Cortex of kidney (tissue), 1 donor: Measurements from ENCODE around the gene CASP10.

Source experiments
- DNase-seq: peaks from one replicate; lab custom pipeline; 2025; lab: John Stamatoyannopoulos, UW

Gene CASP10

DNA sequence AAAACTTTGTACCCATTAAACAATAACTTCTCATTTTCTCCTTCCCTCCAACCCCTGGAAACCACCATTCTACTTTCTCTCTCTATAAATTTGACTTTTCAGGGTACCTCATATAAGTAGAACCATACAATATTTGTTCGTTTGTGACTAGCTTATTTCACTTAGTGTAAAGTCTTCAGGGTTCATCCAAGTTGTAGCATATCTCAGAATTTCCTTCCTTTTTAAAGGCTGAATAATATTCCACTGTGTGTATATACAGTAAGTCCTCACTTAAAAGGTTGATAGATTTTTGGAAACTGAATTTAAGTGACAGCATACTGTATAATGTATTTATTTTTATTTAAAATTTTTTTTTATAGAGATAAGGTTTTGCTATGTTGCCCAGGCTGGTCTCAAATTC lies 13.9 kb downstream of the CASP10 start:
- no peak for DNase-seq

DNA sequence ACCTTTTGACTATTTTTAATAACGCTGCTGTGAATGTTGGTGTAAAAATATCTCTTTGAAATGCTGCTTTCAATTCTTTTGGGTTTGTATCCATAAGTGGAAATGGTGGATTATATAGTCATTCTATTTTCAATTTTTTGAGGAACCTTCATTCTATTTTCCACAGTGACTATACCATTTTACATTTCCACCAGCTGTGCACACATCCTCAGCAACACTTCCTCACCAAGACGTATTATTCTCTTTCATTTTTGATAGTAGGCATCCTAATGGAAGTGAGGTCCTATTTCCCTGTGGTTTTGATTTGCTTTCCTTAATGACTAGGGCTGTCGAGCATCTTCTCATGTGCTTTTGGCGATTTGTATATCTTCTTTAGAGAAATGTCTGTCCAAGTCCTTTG lies 14.8 kb downstream of the CASP10 start:
- no peak for DNase-seq

DNA sequence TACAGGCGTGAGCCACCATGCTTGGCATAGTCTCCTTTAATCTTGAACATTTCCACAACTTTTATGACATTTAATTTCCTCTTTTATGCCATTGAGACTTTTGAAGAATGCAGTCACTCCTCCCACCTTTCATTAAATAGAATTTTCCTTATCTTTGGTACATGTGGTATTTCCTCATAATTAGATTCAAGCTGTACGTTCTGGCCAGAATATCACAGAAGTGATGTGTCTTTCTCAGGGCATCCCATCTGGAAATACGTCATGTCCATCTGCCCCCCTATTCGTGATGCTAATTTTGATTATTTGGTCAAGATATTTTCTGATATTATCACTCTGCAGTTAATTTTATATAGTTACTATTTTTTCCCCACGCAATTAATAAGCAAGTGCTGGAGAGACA lies 16.9 kb downstream of the CASP10 start:
- DNase-seq: no peak

DNA sequence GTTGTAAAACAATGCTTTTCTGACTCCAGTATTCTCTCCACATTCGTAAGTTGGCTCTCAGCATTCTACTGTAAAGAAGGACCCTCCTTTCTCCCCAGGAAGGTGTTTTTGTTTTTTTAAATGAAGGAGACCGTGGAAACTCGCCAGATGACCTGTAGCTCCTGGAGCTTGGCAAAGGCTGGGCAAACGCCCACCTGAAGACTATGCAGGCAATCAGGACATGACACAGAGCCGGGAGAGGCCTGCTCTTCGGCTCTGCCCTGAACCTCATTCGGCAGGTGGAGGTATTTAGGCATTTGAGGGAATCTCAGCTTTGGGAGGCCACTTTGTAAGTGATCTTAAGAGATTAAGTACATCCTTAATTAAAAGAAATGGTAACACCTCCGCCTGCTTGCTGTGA lies 17.4 kb downstream of the CASP10 start:
- no peak for DNase-seq

DNA sequence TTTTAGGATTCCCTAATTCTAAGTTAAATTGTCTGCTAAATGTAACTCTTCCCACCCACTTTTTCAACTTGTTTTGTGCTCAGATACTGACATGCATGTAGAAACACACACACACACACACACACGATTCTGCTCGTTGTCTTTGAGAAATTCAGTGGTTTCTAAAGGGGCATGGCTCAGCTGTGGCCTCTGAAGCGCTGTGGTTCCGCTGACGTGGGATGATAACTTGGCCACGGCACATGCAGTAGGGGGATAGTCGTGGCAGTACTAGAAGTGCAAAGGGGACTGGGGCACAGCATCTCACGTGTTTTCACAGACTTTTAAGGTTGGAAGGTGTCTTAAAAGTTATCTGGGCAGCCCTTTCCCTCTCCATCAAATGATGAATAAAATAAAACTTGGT lies 18.4 kb downstream of the CASP10 start:
- no peak for DNase-seq

DNA sequence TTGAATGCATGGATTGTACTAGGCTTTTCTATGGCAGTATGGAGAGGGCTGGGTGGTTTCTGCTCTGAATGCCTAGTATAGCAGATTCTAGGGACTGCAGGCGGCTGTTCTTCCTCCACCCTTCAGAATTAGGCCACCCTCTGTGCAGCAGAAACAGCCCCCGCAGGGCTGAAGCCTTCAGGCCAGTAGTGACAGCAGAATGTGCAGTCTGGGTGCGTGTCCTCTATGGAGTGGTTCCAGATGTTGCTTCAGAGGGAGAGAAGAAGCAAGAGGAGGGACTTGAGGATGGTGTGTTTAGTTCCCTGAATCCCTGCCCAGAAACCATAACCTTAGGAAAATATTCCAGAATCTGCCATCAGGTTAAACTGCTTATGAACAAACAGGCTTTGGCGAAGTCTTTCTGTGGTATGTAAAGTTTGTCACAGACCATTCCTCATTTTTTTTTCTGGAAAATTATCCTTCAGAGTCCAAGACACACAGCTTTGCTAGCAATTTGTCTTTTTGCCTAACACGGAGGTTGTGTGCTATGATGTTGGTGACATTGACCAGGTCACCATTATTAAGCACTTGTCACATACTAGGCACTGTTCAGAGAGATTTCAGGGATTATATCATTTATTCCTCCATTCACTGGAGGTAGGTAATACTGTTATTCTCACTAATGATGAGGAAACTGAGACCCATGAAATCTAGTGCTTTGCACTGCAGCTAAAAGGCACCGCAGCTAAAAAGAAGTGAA lies 21.1 kb downstream of the CASP10 start:
- no peak for DNase-seq

DNA sequence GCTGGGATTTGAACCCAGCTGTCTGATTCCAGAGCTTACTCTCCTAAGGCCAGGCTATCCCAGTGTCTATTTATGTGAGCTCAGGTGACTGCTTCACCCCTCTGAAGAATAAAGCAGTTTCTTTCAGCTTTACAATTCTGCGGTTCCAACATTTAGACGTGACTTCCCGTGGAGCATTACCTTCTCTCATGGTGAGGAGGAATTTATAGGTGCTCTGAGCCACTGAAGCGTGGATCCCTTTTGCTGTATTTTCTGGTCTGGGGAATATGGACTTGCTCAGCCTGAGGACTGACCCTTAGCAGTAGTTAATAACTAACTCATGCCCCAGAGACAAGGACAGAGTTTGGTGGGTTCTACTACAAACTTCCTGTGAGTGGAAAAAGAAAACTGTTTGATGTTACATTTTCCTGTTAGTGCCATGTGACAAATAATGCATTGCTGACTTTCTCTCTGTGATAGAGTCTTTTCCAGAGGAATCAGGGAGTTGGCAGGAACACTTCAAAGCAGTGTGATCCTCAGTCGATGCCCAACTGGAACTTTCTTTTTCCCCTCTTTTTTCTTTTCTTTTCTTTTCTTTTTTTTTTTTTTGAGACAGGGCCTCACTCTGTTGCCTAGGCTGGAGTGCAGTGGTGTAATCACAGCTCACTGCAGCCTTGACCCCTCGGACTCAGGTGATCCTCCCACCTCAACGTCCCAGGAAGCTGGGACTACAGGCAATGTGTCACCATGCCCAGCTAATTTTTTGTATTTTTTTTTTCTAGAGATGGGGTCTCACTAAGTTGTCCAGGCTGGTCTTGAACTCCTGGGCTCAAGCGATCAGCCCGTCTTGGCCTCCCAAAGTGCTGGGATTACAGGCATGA lies 21.9 kb downstream of the CASP10 start:
- DNase-seq: no peak

DNA sequence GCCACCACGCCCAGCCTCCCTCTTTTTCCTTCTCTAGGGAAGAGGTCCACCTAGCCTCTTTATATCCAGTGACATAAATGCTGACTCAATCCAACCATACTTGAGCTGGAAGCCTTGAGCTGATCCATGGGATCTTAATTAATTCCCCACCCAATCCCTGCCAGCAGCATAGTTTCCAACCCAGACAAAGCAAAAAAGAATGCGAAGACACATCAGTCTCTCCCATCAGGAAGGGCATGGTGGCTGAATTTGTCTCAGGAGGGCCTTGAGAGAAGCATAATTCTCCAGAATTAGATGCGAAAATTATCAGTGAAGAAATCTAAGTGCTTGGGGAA lies 22.5 kb downstream of the CASP10 start:
- DNase-seq: no peak

DNA sequence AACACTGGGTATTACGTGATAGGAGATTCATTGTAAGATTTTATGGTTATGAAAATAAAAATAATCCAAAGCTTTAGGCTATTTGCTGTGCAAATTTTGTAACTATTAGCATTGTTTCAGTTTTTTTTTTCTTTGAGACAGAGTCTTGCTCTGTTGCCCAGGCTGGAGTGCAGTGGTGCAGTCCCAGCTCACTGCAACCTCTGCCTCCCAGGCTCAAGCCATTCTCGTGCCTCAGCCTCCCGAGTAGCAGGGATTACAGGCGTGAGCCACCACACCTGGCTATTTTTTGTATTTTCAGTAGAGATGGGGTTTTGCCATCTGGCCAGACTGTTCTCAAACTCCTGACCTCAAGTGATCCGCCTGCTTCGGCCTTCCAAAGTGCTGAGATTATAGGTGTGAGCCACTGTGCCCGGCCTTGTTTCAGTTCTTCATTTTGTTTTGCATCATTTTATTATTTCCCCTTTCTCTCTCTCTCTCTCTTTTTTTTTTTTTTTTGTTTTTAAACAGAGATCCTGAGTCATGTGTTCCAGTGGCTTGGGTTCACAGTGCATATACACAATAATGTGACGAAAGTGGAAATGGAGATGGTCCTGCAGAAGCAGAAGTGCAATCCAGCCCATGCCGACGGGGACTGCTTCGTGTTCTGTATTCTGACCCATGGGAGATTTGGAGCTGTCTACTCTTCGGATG lies 25.8 kb downstream of the CASP10 start:
- DNase-seq: no peak

DNA sequence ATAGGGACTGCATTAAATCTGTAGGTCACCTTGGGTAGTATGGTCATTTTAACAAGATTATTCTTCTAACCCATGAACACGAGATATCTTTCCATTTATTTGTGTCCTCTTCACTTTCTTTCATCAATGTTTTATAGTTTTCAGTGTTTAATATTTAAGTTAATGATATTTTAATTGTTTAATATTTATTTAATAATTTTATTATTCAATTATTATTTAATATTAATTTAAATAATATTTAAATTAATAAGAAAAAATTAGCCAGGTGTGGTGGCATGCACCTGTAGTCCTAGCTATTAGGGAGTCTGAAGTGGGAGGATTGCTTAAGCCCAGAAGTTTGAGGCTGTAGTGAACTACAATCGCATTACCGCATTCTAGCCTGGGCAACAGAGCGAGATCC lies 33.0 kb downstream of the CASP10 start:
- DNase-seq: no peak

DNA sequence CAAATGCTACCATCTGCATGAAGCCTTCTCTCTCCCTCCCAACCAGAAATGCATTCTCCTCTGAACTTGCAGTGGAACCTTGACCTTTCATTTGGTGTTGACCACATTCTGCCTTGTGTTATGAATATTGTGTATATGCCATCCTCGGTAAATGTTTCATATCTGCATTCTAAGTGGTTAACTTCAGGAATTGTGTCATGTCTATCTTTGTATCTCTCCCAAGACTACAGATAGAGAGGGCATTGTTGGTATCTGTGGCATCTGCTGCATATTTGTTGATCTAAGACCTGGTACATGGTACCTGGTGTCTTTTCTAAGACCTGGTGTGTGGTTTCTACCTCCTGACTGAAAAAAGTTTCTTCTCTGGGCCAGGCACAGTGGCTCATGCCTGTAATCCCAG lies 34.0 kb downstream of the CASP10 start:
- DNase-seq: no peak

DNA sequence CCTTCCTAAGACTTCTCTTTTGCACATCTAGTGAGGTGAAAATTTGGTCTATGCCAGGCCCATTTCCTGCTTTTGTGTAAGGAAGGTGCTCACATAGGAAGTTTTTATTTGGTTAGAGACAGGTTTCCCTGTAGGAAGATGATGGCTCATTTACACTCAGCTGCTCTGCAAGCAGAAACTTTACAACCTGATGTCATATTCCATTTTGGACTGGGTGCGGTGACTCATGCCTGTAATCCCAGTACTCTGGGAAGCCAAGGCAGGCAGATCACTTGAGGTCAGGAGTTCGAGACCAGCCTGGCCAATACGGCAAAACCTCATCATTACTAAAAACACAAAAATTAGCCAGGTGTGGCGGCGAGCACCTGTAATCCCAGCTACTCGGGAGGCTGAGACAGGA lies 35.8 kb downstream of the CASP10 start:
- DNase-seq: no peak

DNA sequence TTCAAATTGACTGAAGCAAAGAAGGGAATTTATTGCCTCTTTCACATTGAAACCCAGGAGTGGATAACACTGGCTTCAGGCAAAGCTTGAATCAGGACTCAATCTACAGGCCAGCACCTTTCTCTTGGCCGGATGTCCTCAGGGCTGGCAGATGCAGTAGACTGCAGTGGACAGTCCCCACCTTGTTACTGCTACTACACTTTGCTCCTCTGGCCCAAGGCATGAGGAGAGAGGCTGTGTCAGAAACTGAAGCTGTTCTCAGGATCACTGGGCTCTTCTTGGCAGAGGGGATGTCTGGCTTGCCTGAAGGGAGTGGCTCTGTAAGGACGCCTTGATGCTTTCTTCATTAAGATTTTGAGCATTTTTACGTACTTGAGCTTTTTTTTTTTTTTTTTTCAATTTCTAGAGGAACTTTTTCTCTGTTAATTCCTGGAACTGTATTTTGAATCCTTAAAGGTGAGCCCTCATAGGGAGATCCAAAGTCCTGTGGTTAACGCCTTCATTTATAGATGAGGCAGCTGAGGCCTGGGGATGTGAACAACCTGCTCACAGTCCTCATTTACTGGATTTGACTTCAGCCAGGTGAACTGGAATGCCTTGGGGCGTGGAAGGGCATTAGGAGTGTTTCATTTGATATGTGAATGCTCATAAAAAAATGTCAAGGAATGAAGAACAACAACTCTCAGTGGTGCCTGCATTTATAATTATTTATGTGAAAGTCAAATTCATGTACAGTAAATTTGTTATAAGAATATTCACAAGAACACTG lies 36.6 kb downstream of the CASP10 start:
- no peak for DNase-seq

DNA sequence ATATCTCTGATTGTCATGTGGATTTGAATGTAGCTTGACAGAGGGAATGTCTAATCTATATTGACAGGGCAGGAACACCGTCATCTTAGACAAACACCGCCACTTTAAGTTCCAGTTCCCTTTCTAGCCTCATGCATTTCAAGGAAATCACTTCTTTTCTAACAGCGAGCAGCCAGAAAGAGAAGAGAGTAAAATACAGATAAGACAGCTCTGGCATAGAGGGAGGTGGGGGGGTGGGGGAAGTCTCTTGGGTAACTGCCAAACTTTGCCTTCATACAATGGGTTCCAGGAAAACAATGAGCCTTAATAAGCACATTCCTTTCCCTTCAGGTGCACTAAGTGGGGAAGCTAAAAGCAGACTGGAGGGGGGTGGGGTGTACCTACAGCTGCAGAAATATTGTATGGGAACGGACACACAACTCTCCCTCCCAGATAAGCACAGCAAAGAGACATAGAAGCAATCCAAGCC lies 37.2 kb downstream of the CASP10 start:
- no peak for DNase-seq

DNA sequence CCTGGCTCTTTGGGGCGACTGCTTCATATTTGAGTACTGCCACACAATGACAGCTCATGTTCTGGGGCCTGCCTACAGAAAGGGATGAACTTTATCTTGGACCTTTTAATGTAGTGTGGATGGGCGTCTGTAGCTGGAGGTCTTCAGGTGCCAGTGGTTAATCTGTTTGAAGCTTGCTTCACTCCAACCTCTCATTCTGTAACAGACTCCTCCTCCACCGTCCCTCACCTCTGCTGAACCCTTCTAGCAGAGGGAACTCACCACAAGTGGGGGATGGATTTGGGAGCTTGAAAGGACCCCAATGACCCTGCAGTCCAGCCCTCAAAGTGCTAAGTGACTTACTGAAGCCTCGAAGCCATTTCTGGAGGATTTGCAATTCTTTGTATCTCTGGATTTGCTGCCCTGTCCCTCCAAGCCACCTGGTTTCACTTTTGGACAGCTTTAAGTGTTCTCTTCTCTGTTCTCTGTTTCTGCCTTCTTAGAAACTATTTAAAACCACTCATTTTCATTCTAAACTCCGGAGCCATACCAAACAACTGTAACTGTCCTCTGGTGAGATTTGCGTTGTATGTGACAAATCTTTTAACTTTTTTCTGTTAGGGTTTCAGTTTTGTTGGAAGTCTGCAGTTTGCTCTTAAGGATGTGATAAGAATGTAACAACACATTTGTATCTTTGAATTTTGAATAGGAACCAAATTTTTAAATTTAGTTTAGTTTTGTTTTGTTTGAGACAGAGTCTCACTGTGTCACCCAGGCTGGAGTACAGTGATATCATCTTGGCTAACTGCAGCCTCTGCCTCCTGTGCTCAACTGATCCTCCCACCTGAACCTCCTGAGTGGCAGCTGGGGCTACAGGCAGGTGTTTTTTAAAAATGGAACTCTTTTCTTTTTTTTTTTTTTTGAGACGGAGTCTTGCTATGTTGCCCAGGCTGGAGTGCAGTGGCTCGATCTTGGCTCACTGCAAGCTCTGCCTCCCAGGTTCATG lies 40.4 kb downstream of the CASP10 start:
- DNase-seq: no peak

DNA sequence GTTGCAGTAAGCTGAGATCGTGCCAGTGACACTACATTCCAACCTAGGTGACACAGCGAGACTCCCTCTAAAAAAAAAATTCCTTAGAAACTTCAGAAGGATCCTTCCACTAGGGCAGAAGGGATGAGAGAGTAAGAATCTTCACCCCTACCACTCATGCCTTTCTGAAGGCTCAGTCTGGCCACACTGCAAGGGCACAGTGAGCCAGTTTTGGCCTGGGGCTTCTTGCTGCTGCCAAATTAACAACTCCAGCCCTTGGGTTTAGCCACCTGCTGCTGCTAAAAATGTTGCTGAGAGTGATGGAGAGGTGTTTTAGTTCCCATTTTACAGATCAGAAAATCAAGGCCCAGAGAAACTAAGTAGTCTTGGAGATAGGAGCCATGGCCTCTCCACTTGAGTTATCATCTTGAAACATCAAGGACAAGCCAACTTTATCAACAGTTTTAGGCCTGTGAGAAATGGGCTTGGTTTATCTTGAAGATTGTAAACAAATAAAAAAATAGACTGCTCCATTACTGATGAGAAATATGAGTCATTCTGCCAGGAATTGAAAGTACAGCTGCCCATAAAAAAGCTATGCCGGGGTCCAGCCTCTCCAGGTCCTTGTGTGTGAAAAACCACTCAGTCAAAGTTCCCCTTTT lies 45.5 kb downstream of the CASP10 start:
- no peak for DNase-seq

DNA sequence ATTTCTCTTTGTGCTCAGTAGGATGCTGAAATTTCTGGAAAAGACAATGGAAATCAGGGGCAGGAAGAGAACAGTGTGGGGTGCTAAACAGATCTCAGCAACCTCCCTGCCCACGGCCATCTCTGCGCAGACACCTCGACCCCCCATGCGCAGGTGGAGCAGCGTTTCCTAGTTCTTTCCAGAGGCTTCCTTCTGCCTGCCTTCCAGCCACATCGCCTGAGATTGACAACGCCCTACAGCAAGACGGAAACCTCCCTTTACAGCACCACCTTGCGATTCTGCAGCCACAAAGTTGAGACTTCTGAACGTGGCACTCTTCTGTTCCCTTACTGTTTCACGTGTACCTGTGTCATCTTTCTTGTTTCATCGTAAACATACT lies 46.0 kb downstream of the CASP10 start:
- DNase-seq: no peak

DNA sequence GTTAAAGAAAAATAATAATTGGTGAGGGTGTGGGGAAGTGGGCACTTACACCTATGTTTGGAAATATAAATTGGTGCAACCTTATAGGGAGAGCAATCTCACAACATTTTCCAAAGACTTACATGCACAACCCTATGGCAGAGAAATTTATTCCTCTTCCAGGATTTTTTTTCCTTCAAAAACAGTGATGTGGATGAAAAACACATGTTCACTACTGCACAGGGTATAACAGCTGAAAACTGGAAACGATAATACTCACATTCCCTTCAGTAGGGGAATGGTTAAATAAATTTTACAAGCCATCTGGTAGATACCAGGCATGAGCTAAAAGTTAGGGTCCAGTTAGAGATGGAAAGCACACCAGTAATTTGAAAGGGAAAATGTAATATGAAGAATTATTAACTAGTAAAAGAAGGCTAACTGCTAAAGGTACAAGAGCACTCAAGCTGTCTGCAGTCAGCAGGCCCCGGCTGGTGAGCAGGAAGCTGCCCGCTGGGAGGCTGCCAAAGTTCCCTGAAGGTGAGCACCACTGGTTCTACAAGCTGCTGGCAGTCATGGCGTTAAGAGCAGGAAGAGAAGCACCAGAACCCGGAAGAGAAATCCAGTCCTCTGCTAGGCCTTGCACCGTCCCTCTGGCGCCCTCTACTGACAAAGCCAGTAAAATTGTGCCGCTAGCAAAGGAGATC lies 49.0 kb downstream of the CASP10 start:
- no peak for DNase-seq

DNA sequence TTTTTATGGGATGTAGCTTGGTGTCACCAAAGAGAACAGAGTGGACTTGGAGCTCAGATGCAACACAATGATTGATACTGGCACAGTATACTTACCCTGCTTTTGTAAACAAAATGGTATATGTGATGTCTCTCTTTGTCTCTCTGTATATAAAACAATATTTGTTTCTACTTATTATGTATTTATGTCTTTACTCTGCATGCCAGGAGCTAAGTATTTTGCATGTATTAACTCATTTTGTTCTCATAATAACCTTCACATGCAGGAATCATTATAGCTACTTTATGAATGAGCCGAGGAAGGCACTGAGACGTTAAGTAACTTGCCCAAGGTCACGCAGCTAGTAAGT lies 49.5 kb downstream of the CASP10 start:
- no peak for DNase-seq

DNA sequence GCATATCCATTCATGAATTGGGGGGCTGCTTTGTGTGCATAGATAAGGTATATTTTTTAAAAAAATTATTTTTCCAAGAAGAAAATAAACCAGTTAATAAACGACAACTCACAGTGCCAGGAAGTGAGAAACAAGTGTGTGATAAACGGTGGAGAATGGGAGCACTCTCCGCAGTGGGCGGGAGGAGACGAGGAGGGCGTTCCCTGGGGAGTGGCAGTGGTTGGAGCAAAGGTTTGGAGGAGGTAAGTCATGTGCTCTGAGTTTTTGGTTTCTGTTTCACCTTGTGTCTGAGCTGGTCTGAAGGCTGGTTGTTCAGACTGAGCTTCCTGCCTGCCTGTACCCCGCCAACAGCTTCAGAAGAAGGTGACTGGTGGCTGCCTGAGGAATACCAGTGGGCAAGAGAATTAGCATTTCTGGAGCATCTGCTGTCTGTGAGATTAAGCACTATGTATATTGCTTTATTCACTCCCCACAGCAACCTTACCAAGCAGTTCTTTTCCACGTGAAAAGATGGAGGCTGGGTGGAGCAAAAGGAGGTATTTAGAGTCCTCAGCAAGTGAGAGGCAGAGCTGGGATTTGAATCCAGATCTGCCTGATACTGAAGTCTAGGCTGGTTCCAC lies 50.4 kb downstream of the CASP10 start:
- DNase-seq: no peak
